GM12892 (cell line): ENCODE results near the gene TNS3.

Experiments
- POLR2A ChIP-seq: IDR thresholded peaks from 2 replicates; pipeline ENCODE4 v1.6.1; 2011; ENCODE audit warnings: low read depth, low read length, control low read depth
- POLR2AphosphoS5 ChIP-seq: IDR thresholded peaks from 2 replicates; pipeline ENCODE4 v1.6.1; 2011; ENCODE audit warnings: low read depth, low read length, control low read depth
- TAF1 ChIP-seq: IDR thresholded peaks from 2 replicates; pipeline ENCODE4 v1.6.1; 2011; ENCODE audit warnings: low read depth, mild to moderate bottlenecking, control low read depth, low read length, borderline replicate concordance

- TF ChIP-seq POLR2AphosphoS5 (no peak), POLR2A (no peak), TAF1 (no peak)
These were observed 59.9 kb downstream of the TNS3 start for GRCh38 chr7:47521816-47522561.
